Right cardiac atrium (tissue), 5 donors: Measurements from ENCODE around the gene ASF1B. TPM values are rescaled to one million over a fixed set of nuclear protein-coding genes. Genes with fewer than 3 reads are reported as not detected.
A peak's percentile ranks its signal among the peaks of the same experiment; 100 is the strongest.

ENCODE experiments used
- ATAC-seq, 2 donors: fragments of 200-7000 bp; cut with Tn5 transposase; one replicate each; pipeline versions ENCODE4 v1.8.0 to v1.9.1; 2020; ENCODE audit warnings: moderate library complexity in 2 of 2, mild to moderate bottlenecking in 1 of 2
- DNase-seq, 3 donors: peaks; one replicate each; pipeline ENCODE4 v3.0.0-alpha.2; 2020
- H3K27ac ChIP-seq: one replicate; pipeline ENCODE4 v1.5.1; 2013; ENCODE audit warnings: mild to moderate bottlenecking, low read length, control low read depth, moderate library complexity
- H3K27me3 ChIP-seq: one replicate; pipeline ENCODE4 v1.6.1; 2013; ENCODE audit not compliant: control insufficient read depth, insufficient read depth
- H3K4me1 ChIP-seq: one replicate; pipeline ENCODE4 v1.6.1; 2013; ENCODE audit warnings: low read length; ENCODE audit not compliant: control insufficient read depth, insufficient read depth
- H3K4me3 ChIP-seq: one replicate; pipeline ENCODE4 v1.5.1; 2013; ENCODE audit warnings: low read length, control low read depth
- H3K9me3 ChIP-seq: one replicate; pipeline ENCODE4 v1.6.1; 2013; ENCODE audit warnings: low read length; ENCODE audit not compliant: control insufficient read depth
- WGBS: extraction: QIAGEN DNeasy Blood & Tissue Kit; methylation state at CpG from one replicate; pipeline ENCODE4 v1.1.7; 2013; 5-methylcytosine and 5-hydroxymethylcytosine counted together
- intact Hi-C, 4 donors: fragments of 100-400 bp; cut with DNase I; formaldehyde crosslinking; loops; one replicate each; pipeline versions ENCODE4 v1.11.0 to v1.14.0; 2022 to 2023
- polyA plus RNA-seq: library from polyadenylated mRNA; stranded (reverse); fragments of 200-250 nt; gene quantifications from one replicate; pipeline ENCODE4 v1.2.3, GENCODE V29; 2013
- total RNA-seq, 4 donors: library from RNA; stranded (reverse); fragmentation: NEBNext Ultra II Directional; extraction: Animal tissue kit (Norgen Biotek cat#: 25700); gene quantifications; one replicate each; pipeline ENCODE4 v1.2.1, GENCODE V29; 2021
- donor health status: healthy with polysubstance abuse.
- donor health status: DM: no; HTN: yes; CAD: no.
- donor health status: DM: no; HTN: no; CAD: no.
- donor health status: DM: no; HTN: yes; CAD: no; lungs with severe emphysema.
- donor health status: DM: yes; HTN: yes; CAD: no.

Gene ASF1B
- total and polyA plus RNA-seq, 5 donors, result 0.29 to 1.4 (median 1.0) TPM

DNA sequence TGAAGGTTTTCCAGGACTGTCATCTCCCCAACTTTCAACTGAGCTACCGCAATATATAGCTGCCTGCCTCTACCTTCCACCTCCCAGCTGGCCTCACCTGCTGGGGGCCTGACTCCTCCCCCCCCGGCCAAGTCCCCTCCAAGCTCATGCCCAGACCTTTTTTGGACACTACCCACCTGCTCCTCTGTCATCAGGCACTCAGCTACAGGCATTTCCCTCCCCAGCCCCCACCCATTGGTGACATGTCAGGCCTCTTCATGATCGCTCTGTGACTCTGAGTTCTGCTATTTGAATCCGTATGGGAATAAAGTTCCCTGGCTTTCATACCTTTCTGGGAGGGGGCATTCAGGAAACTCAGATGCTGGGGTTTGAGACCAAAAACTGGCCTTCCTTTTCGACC, 20.6 kb downstream of the ASF1B start:
- DNase-seq, result peak in 2 of 3 donors; percentile 52 to 55
- peak overlapping the region; percentile 95 for H3K4me3 ChIP-seq
- WGBS, result 53% methylated on average over 5 of the region's 5 CpGs
- ATAC-seq, result no peak
- peak overlapping the region; percentile 95 for H3K27ac ChIP-seq
- H3K9me3 ChIP-seq, result no peaks in the 10 kb centered on the region
- intact Hi-C loops, result loop anchor here in 2 of 4 donors (5.0 kb wide), 2 partner anchors 33 to 43 kb away; partner anchors contain the start of gene MISP3 (in 1 of the 2)
- no peaks in the 10 kb centered on the region for H3K27me3 ChIP-seq
- peaks cover 23% of the 10 kb centered on the region for H3K4me1 ChIP-seq

DNA sequence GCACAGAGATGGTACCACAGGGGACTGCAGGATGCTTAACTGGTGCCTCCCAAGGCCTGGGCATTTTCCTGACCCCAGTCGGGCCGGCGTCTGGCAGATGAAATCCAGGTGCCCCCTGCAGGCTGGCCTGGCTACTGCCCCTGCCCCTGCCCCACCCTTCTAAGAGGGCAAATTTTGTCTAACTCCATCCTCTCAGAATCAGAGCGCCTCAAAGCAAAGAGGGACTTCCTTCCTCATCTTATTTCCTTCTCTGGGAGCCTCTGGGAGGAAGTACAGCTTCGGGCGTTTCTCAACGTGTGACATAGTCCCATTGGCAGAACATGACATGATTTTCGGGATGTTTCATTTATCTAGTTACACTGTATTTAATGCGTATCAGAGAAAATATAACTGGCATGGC, 21.5 kb downstream of the ASF1B start:
- H3K27ac ChIP-seq, result peak overlapping the region; percentile 44
- intact Hi-C loops, result loop anchor here in 2 of 4 donors (5.0 kb wide), 2 partner anchors 33 to 43 kb away; partner anchors contain the start of gene MISP3 (in 1 of the 2)
- WGBS, result 29% methylated on average over 9 of the region's 9 CpGs

DNA sequence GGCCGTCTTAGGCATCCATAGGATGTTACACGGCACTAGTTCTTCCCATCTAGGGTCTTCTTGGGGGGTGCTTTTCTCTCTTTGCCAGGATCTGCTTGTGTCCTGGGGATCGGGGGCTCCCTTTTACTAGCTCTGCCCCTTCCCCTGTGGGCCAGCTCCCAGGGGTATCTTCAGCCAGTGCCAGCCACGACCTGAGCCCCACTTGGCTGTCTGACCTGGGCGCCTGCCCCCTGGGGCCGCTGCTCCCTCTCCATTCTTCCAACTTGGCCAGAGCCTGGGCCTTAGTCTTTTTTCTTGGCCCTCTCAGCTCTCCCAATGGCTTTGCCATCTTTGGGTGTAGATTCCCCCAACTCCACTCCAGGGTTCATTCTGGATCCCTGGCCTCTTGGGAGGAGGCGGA, 21.9 kb downstream of the ASF1B start:
- WGBS, result 85% methylated on average over 7 of the region's 7 CpGs
- DNase-seq, result peak in 1 of 3 donors; percentile 54

More for the DNA sequence above, 21.5 kb downstream of the ASF1B start:
- ATAC-seq (no peak), DNase-seq (peak; percentile 65 to 87 (median 85))
- no peaks in the 10 kb centered on the region for H3K9me3 ChIP-seq
- H3K27me3 ChIP-seq, result no peaks in the 10 kb centered on the region
- no peak overlapping the region for H3K4me3 ChIP-seq
- H3K4me1 ChIP-seq, result peaks cover 19% of the 10 kb centered on the region

DNA sequence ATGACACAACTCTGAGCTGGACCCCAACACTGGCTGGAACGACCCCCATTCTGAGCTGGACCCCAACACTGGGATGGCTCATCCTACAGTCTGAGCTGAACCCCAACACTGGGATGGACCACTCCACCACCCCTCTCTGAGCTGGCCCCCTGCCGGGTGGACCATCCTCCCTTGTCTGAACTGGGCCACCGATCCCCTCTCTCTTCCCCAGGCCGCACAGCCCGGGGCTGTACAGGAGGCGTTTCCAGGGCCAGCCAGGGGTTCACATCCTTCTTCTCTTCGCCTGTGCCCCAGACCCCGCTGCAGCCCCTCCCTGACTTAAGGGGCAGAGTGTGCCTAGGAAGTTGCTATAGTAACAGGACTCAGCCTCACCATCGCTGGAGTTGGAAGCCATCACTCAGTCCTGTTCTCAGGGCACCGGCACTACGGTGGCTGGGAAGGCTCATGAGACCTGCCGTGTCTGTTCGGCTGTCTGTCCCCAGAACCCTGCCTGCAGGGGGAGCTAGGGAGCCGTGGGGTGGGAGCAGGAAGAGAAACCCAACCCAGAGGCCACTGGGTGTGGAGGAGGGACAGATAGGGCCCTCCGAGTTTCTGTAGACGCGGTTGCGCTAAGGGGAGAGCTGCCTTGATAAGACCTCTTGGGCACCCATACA, 22.5 kb downstream of the ASF1B start:
- Histone ChIP-seq H3K27ac (peak overlapping the region; percentile 80), H3K4me1 (peaks cover 15% of the 10 kb centered on the region), H3K9me3 (no peaks in the 10 kb centered on the region), H3K27me3 (no peaks in the 10 kb centered on the region), H3K4me3 (no peak overlapping the region)
- DNase-seq (peak; percentile 49 to 82 (median 76)), ATAC-seq (no peak)
- intact Hi-C loops, result no loop called here
- 81% methylated on average over 18 of the region's 18 CpGs for WGBS

More for the DNA sequence above, 21.9 kb downstream of the ASF1B start:
- intact Hi-C loops, result no loop called here
- no peak for ATAC-seq
- H3K27ac ChIP-seq, result peak overlapping the region; percentile 44
- peaks cover 15% of the 10 kb centered on the region for H3K4me1 ChIP-seq
- H3K9me3 ChIP-seq, result no peaks in the 10 kb centered on the region
- no peak overlapping the region for H3K4me3 ChIP-seq
- no peaks in the 10 kb centered on the region for H3K27me3 ChIP-seq

- peak; percentile 53 to 82 (median 82) for DNase-seq
These were observed 23.5 kb downstream of the ASF1B start for GRCh38 chr19:14112809-14113385.

DNA sequence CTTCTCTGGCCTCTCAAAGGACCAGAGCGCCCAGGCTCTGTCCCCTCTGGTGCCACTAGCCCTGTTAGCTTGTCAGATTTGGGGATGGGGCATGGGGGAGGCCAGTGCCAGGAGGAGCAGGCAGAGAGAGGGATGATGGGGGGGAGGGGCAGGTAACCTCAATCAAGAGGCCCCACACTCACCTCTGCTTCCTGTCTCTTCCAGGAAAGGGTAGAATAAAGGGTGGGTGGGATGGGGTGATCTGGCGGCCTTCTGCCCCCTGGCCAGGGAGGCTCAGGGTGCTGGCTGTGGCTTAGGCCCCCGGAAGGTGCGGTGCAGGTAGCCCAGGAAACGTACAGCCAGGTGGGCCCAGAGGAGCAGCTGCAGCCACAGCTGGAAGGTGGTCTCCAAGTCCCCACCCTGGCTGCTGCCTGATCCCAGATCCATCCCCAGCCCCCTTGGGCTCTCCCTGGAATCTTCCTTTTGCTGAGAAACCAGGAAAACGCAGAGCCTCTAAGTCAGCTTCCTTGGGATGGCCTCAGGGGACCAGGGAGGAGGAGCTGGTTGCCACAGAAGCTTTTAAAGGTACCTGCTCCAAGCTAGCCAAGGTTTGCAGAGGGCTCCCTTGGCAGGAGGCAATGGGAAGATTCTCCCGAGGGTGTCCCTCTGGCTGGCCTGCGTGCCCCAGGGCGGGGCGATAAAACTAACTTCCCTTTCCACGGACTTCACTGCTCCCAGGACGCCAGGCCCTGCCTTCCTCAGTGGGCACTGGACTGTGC, 24.2 kb downstream of the ASF1B start:
- H3K4me1 ChIP-seq, result peaks cover 15% of the 10 kb centered on the region
- no peak overlapping the region for H3K4me3 ChIP-seq
- no peaks in the 10 kb centered on the region for H3K9me3 ChIP-seq
- H3K27ac ChIP-seq, result peak overlapping the region; percentile 80
- H3K27me3 ChIP-seq, result no peaks in the 10 kb centered on the region
- WGBS, result 38% methylated on average over 12 of the region's 12 CpGs
- DNase-seq (peak; percentile 44 to 79 (median 75)), ATAC-seq (peak; percentile 9 to 12)
- intact Hi-C loops, result no loop called here

More at GRCh38 chr19:14112809-14113385, 23.5 kb downstream of the ASF1B start:
- H3K4me3 ChIP-seq, result no peak overlapping the region
- intact Hi-C loops, result no loop called here
- peaks cover 15% of the 10 kb centered on the region for H3K4me1 ChIP-seq
- ATAC-seq, result peak; percentile 14 to 20
- H3K27ac ChIP-seq, result peak overlapping the region; percentile 80
- H3K27me3 ChIP-seq, result no peaks in the 10 kb centered on the region
- no peaks in the 10 kb centered on the region for H3K9me3 ChIP-seq
- 18% methylated on average over 12 of the region's 12 CpGs for WGBS

GRCh38 chr19:14111486-14111885, 24.9 kb downstream of the ASF1B start:
- Histone ChIP-seq H3K4me1 (peaks cover 15% of the 10 kb centered on the region), H3K27ac (peak overlapping the region; percentile 1)

DNA sequence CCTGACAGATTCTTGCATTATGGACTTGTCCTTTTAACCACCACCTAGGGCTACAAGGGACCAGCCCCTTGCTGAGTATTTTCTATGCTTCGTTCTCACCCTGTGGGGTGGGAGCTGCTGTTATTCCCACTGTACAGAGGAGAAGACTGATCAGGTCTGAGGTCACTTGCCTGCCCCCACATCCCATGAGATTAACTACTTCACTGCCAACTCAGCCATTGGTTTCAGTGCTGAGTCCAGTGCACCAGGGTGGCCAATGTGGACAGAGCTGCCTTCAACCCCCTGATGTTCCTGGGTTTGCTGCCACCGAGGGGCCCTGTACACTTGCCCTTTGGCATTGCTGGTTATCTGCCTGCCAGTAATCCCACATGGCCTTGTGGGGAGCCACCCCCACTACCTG, 25.7 kb downstream of the ASF1B start:
- intact Hi-C loops, result no loop called here
- DNase-seq (no peak), ATAC-seq (no peak)
- peaks cover 15% of the 10 kb centered on the region for H3K4me1 ChIP-seq
- H3K9me3 ChIP-seq, result no peaks in the 10 kb centered on the region
- H3K4me3 ChIP-seq, result no peak overlapping the region
- 57% methylated on average over 2 of the region's 2 CpGs for WGBS
- H3K27ac ChIP-seq, result no peak overlapping the region
- H3K27me3 ChIP-seq, result no peaks in the 10 kb centered on the region

More at GRCh38 chr19:14111486-14111885, 24.9 kb downstream of the ASF1B start:
- Histone ChIP-seq H3K4me3 (no peak overlapping the region), H3K9me3 (no peaks in the 10 kb centered on the region), H3K27me3 (no peaks in the 10 kb centered on the region)
- no peak for ATAC-seq
- WGBS, result 66% methylated on average over 1 of the region's 1 CpG
- intact Hi-C loops, result no loop called here
- no peak for DNase-seq

DNA sequence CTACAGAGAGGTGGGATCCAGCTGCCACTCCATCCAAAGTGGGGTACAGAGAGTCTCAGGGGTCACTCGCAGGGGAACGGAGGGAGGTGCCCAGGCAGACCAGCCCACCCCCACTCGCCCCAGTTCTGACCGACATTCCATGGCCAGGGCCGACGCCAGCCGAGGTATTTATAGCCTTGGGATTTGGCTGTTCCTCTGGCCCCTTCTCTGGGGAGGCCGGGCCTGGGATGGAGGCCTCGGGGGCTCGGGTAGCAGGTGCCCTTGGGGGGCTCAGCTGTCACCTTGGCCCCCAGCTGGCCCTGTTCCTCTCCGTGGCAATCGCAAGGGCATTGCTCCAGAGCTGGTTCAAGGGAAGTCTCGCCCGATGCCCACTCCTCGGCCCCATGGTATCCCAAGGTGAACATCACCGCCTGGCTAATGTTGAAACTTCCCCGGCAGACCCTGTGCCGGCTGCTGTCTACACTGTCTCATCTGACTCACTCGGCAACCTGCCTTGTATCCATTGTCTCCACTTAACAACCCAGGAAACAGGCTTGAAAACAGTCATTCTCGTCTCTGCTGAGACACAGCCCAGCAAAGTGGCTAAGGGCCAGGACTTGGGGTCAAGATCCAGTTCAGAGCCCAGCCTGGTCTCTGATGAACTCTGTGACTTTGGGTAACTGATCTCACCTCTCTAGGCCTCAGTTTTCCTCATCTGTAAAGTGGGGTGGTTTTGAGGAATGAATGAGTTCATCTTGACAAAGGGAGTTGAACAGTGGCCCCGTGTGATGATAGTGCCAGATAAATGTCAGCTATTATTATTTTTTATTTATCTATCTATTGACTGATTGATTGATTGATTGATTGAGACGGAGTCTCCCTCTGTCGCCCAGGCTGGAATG, 28.6 kb downstream of the ASF1B start:
- intact Hi-C loops, result no loop called here
- H3K27me3 ChIP-seq, result no peaks in the 10 kb centered on the region
- ATAC-seq (peak; percentile 80 to 86), DNase-seq (peak; percentile 58 to 87 (median 83))
- WGBS, result 59% methylated on average over 23 of the region's 23 CpGs
- H3K4me3 ChIP-seq, result no peak overlapping the region
- peak overlapping the region; percentile 93 for H3K27ac ChIP-seq
- no peaks in the 10 kb centered on the region for H3K9me3 ChIP-seq
- peaks cover 9% of the 10 kb centered on the region for H3K4me1 ChIP-seq

GRCh38 chr19:14106840-14107239, 29.5 kb downstream of the ASF1B start:
- Histone ChIP-seq H3K9me3 (no peaks in the 10 kb centered on the region), H3K27me3 (no peaks in the 10 kb centered on the region), H3K27ac (peak overlapping the region; percentile 93), H3K4me3 (no peak overlapping the region), H3K4me1 (peaks cover 2% of the 10 kb centered on the region)
- DNase-seq (peak in 2 of 3 donors; percentile 55 to 73), ATAC-seq (peak in 1 of 2 donors; percentile 43)
- intact Hi-C loops, result no loop called here
- 74% methylated on average over 16 of the region's 16 CpGs for WGBS
